Pulmonary artery endothelial cell (primary cell): Measurements from ENCODE around the gene ESRRA. TPM values are rescaled to one million over a fixed set of nuclear protein-coding genes. Genes with fewer than 3 reads are reported as not detected.
"Not testable (repeated sequence)": the region's sequence is repeated elsewhere in the genome, so short reads cannot be mapped to it uniquely, and the experiment has no call there.

ENCODE experiments used
- DNase-seq: peaks from one replicate; pipeline ENCODE4 v3.0.0-alpha.2; 2011; ENCODE audit warnings: low read depth, low spot score
- total RNA-seq: library from RNA; depleted of rRNA; stranded (reverse); fragments of >200 nt; gene quantifications from 2 replicates; pipeline ENCODE4 v1.2.3, GENCODE V29; 2014

The ESRRA gene
- total RNA-seq, 1 donor from 2014 or later = 50.9 TPM

GRCh38 chr11:64312947-64313346 is 7.6 kb downstream of the ESRRA start:
- DNase-seq = no peak

- no peak for DNase-seq
These were observed 8.3 kb downstream of the ESRRA start for GRCh38 chr11:64313491-64314145.

- no peak for DNase-seq
These were observed 9.0 kb downstream of the ESRRA start for GRCh38 chr11:64314146-64314804.

GRCh38 chr11:64314805-64315561 is 9.7 kb downstream of the ESRRA start:
- DNase-seq = no peak

GRCh38 chr11:64315667-64316526 is 10.6 kb downstream of the ESRRA start:
- DNase-seq = not testable (repeated sequence)

GRCh38 chr11:64316672-64317324 is 11.5 kb downstream of the ESRRA start:
- DNase-seq = no peak

GRCh38 chr11:64317325-64317960 is 12.1 kb downstream of the ESRRA start, which contains the start of gene TRMT112:
TRMT112 (minus strand) TSS chr11:64317559; CDS start chr11:64317526, 33 bp downstream.
- DNase-seq = peak; percentile 82

- DNase-seq = peak; percentile 74
These were observed 12.8 kb downstream of the ESRRA start, which contains the start of gene PRDX5 for GRCh38 chr11:64317961-64318765. PRDX5 (plus strand) TSS chr11:64318121; CDS start chr11:64318216, 95 bp downstream.

GRCh38 chr11:64318766-64319761 is 13.7 kb downstream of the ESRRA start:
- no peak for DNase-seq

- no peak for DNase-seq
These were observed 15.2 kb downstream of the ESRRA start for GRCh38 chr11:64320556-64320955.

GRCh38 chr11:64321026-64321425 is 15.7 kb downstream of the ESRRA start:
- DNase-seq = no peak

GRCh38 chr11:64321533-64321932 is 16.2 kb downstream of the ESRRA start:
- no peak for DNase-seq

- no peak for DNase-seq
These were observed 17.6 kb downstream of the ESRRA start for GRCh38 chr11:64322925-64323260.

- DNase-seq = no peak
These were observed 18.0 kb downstream of the ESRRA start for GRCh38 chr11:64323373-64323772.

GRCh38 chr11:64323984-64324383 is 18.7 kb downstream of the ESRRA start:
- DNase-seq = not testable (repeated sequence)

GRCh38 chr11:64324692-64325469 is 19.6 kb downstream of the ESRRA start:
- DNase-seq = no peak

- DNase-seq = no peak
These were observed 22.1 kb downstream of the ESRRA start for GRCh38 chr11:64327375-64327774.
